Measurements from ENCODE around the gene NOS3.
"Not testable (repeated sequence)": the region's sequence is repeated elsewhere in the genome, so short reads cannot be mapped to it uniquely, and the experiment has no call there.

DNA sequence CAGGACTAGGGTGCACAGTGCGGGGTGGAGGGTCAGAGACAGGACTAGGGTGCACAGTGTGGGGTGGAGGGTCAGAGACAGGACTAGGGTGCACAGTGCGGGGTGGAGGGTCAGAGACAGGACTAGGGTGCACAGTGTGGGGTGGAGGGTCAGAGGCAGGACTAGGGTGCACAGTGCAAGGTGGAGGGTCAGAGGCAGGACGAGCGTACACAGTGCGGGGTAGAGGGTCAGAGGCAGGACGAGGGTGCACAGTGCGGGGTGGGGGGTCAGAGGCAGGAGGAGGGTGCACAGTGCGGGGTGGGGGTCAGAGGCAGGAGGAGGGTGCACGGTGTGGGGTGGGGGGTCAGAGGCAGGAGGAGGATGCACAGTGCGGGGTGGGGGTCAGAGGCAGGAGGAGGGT lies 52.6 kb downstream of the NOS3 start:
- TF ChIP-seq, protein P1, sequence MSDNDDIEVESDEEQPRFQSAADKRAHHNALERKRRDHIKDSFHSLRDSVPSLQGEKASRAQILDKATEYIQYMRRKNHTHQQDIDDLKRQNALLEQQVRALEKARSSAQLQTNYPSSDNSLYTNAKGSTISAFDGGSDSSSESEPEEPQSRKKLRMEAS (IDR thresholded peaks at IDR 0.05; ENCODE audit: insufficient read depth, insufficient read length), result not testable (repeated sequence)
- TF ChIP-seq, protein P2, sequence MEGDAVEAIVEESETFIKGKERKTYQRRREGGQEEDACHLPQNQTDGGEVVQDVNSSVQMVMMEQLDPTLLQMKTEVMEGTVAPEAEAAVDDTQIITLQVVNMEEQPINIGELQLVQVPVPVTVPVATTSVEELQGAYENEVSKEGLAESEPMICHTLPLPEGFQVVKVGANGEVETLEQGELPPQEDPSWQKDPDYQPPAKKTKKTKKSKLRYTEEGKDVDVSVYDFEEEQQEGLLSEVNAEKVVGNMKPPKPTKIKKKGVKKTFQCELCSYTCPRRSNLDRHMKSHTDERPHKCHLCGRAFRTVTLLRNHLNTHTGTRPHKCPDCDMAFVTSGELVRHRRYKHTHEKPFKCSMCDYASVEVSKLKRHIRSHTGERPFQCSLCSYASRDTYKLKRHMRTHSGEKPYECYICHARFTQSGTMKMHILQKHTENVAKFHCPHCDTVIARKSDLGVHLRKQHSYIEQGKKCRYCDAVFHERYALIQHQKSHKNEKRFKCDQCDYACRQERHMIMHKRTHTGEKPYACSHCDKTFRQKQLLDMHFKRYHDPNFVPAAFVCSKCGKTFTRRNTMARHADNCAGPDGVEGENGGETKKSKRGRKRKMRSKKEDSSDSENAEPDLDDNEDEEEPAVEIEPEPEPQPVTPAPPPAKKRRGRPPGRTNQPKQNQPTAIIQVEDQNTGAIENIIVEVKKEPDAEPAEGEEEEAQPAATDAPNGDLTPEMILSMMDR (IDR thresholded peaks at IDR 0.05; ENCODE audit: extremely low read depth in 1 of 2, insufficient read depth in 1 of 2, low read depth in 1 of 2, low read length in 2 of 2), result not testable (repeated sequence)
- not testable (repeated sequence) for TF ChIP-seq GATA2 (IDR thresholded peaks at IDR 0.05; ENCODE audit: insufficient read depth, insufficient read length, low read depth, low read length); POLR2A (IDR thresholded peaks at IDR 0.05; ENCODE audit: low read depth, low read length); JUN (IDR thresholded peaks at IDR 0.05; ENCODE audit: borderline replicate concordance, insufficient read depth, insufficient read length, low read depth); POLR2AphosphoS5 (IDR thresholded peaks at IDR 0.05; ENCODE audit: insufficient read depth, low read depth, low read length); EZH2 (IDR thresholded peaks at IDR 0.05; ENCODE audit: borderline replicate concordance, low read depth, low read length, severe bottlenecking); FOS (IDR thresholded peaks at IDR 0.05; ENCODE audit: borderline replicate concordance, insufficient read depth, low read length)
